Right cardiac atrium (tissue), 5 donors: ENCODE measurements around the gene NME7. TPM values are rescaled to one million over a fixed set of nuclear protein-coding genes. Genes with fewer than 3 reads are reported as not detected.

Source experiments
- ATAC-seq, 2 donors: fragments of 200-7000 bp; cut with Tn5 transposase; one replicate each; pipeline versions ENCODE4 v1.8.0 to v1.9.1; 2020; ENCODE audit warnings: moderate library complexity in 2 of 2, mild to moderate bottlenecking in 1 of 2
- DNase-seq, 3 donors: peaks; one replicate each; pipeline ENCODE4 v3.0.0-alpha.2; 2020
- H3K27ac ChIP-seq: one replicate; pipeline ENCODE4 v1.5.1; 2013; ENCODE audit warnings: mild to moderate bottlenecking, low read length, control low read depth, moderate library complexity
- H3K27me3 ChIP-seq: one replicate; pipeline ENCODE4 v1.6.1; 2013; ENCODE audit not compliant: control insufficient read depth, insufficient read depth
- H3K4me1 ChIP-seq: one replicate; pipeline ENCODE4 v1.6.1; 2013; ENCODE audit warnings: low read length; ENCODE audit not compliant: control insufficient read depth, insufficient read depth
- H3K4me3 ChIP-seq: one replicate; pipeline ENCODE4 v1.5.1; 2013; ENCODE audit warnings: low read length, control low read depth
- H3K9me3 ChIP-seq: one replicate; pipeline ENCODE4 v1.6.1; 2013; ENCODE audit warnings: low read length; ENCODE audit not compliant: control insufficient read depth
- WGBS: extraction: QIAGEN DNeasy Blood & Tissue Kit; methylation state at CpG from one replicate; pipeline ENCODE4 v1.1.7; 2013; 5-methylcytosine and 5-hydroxymethylcytosine counted together
- intact Hi-C, 4 donors: fragments of 100-400 bp; cut with DNase I; formaldehyde crosslinking; loops; one replicate each; pipeline versions ENCODE4 v1.11.0 to v1.14.0; 2022 to 2023
- polyA plus RNA-seq: library from polyadenylated mRNA; stranded (reverse); fragments of 200-250 nt; gene quantifications from one replicate; pipeline ENCODE4 v1.2.3, GENCODE V29; 2013
- total RNA-seq, 4 donors: library from RNA; stranded (reverse); fragmentation: NEBNext Ultra II Directional; extraction: Animal tissue kit (Norgen Biotek cat#: 25700); gene quantifications; one replicate each; pipeline ENCODE4 v1.2.1, GENCODE V29; 2021
- donor health status: healthy with polysubstance abuse.
- donor health status: DM: no; HTN: yes; CAD: no.
- donor health status: DM: no; HTN: no; CAD: no.
- donor health status: DM: no; HTN: yes; CAD: no; lungs with severe emphysema.
- donor health status: DM: yes; HTN: yes; CAD: no.

The NME7 gene
- total and polyA plus RNA-seq, 5 donors = 8.7 to 15.1 (median 9.3) TPM

- ATAC-seq (no peak), DNase-seq (no peak)
- Histone ChIP-seq H3K27me3 (no peaks in the 10 kb centered on the region), H3K4me3 (no peak overlapping the region), H3K4me1 (no peaks in the 10 kb centered on the region), H3K27ac (no peak overlapping the region), H3K9me3 (no peaks in the 10 kb centered on the region)
- intact Hi-C loops = no loop called here
- 65% methylated on average over 3 of the region's 3 CpGs for WGBS
Measured at GRCh38 chr1:169141356-169141755, 226.2 kb downstream of the NME7 start.

GRCh38 chr1:169138866-169139670 lies 228.5 kb downstream of the NME7 start:
- DNase-seq (no peak), ATAC-seq (no peak)
- WGBS = 92% methylated on average over 2 of the region's 2 CpGs
- Histone ChIP-seq H3K27ac (no peak overlapping the region), H3K4me3 (no peak overlapping the region), H3K4me1 (no peaks in the 10 kb centered on the region), H3K27me3 (no peaks in the 10 kb centered on the region), H3K9me3 (no peaks in the 10 kb centered on the region)
- intact Hi-C loops = loop anchor here in 1 of 4 donors (10.0 kb wide), 1 partner anchor 534 kb away; no protein-coding TSS in a partner anchor

GRCh38 chr1:169137357-169137756 lies 230.2 kb downstream of the NME7 start:
- no peaks in the 10 kb centered on the region for H3K27me3 ChIP-seq
- WGBS = 99% methylated on average over 4 of the region's 4 CpGs
- ATAC-seq = peak in 1 of 2 donors; percentile 39
- H3K4me3 ChIP-seq = no peak overlapping the region
- H3K4me1 ChIP-seq = no peaks in the 10 kb centered on the region
- no peak overlapping the region for H3K27ac ChIP-seq
- H3K9me3 ChIP-seq = no peaks in the 10 kb centered on the region
- intact Hi-C loops = loop anchor here in 1 of 4 donors (10.0 kb wide), 1 partner anchor 533 kb away; no protein-coding TSS in a partner anchor
- DNase-seq = no peak

DNA sequence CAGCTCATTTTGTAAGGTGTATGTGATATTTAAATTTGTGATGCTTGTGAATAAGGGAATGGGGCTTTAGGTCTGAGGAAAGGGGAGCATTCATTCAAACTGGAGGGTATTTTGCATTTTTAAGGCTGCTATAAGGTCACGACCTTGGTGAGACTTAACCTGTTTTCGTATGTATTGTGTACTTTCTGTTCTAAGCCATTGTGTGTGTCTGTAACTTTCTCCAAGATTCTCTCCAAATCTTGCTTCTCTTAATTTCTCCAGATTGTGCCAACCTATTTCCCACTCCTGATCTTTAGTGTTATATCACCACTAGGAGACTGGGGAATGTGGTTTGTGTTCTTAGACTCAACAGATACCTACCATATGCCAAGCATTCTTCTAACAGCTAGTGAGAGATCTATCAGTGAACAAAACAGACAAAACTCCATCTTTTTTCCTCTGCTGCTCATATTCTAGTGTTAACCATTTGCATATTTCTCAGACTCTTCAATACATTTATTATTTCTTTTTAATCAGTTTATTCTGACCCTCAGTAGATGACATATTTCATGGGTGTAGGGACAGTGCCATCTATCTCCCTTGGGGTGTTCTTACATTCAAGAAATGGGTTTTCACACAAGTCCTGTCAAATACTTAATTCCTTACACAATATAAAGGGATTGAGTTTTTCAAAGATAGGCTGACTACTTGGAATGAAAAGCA lies 233.6 kb downstream of the NME7 start:
- H3K9me3 ChIP-seq = no peaks in the 10 kb centered on the region
- intact Hi-C loops = loop anchor here in 1 of 4 donors (10.0 kb wide), 1 partner anchor 529 kb away; no protein-coding TSS in a partner anchor
- WGBS = 91% methylated on average over 2 of the region's 2 CpGs
- ATAC-seq (peak in 1 of 2 donors; percentile 30), DNase-seq (no peak)
- no peak overlapping the region for H3K4me3 ChIP-seq
- H3K27me3 ChIP-seq = no peaks in the 10 kb centered on the region
- H3K4me1 ChIP-seq = peaks cover 3% of the 10 kb centered on the region
- H3K27ac ChIP-seq = no peak overlapping the region

GRCh38 chr1:169133228-169133576 lies 234.4 kb downstream of the NME7 start:
- no peaks in the 10 kb centered on the region for H3K9me3 ChIP-seq
- no peak overlapping the region for H3K27ac ChIP-seq
- ATAC-seq (no peak), DNase-seq (no peak)
- 76% methylated on average over 5 of the region's 5 CpGs for WGBS
- H3K4me1 ChIP-seq = peaks cover 3% of the 10 kb centered on the region
- H3K27me3 ChIP-seq = no peaks in the 10 kb centered on the region
- H3K4me3 ChIP-seq = no peak overlapping the region
- intact Hi-C loops = loop anchor here in 1 of 4 donors (10.0 kb wide), 1 partner anchor 528 kb away; no protein-coding TSS in a partner anchor

DNA sequence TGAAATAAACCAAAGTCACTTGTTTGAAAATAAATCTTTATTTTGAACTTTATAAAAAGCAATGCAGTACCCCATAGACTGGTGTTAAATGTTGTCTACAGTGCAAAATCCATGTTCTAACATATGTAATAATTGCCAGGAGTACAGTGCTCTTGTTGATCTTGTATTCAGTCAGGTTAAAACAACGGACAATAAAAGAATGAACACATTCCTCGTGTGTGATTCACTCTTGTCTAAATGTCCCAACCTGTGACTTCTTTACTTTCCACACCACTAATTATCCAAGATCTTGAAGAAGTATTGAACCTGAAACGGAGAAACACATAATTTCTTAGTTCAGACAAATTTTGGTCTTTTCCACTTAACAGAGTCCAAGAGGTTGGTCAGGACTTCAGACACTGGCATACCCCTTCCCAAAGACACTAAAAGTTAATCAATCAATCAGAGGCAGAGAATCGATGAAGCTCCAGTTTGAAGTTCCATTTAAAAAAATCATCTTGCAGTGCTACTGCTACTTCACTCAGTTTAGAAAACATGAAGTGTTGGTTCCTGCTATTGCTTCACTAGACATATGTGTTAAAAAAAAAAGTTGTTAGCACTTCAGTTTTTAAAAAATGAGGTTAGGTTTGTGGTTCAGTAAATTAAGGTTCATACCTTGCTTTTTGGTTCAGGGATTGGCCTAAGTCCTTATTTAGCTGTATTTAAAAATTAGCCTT lies 234.9 kb downstream of the NME7 start:
- 75% methylated on average over 4 of the region's 4 CpGs for WGBS
- no peak overlapping the region for H3K4me3 ChIP-seq
- intact Hi-C loops = loop anchor here in 1 of 4 donors (10.0 kb wide), 1 partner anchor 528 kb away; no protein-coding TSS in a partner anchor
- ATAC-seq (no peak), DNase-seq (no peak)
- H3K27me3 ChIP-seq = no peaks in the 10 kb centered on the region
- H3K4me1 ChIP-seq = peaks cover 3% of the 10 kb centered on the region
- no peaks in the 10 kb centered on the region for H3K9me3 ChIP-seq
- H3K27ac ChIP-seq = no peak overlapping the region

GRCh38 chr1:169130683-169131082 lies 236.9 kb downstream of the NME7 start:
- H3K27ac ChIP-seq = no peak overlapping the region
- ATAC-seq = no peak
- no peak for DNase-seq
- no peaks in the 10 kb centered on the region for H3K27me3 ChIP-seq
- peaks cover 3% of the 10 kb centered on the region for H3K4me1 ChIP-seq
- 94% methylated on average over 4 of the region's 4 CpGs for WGBS
- H3K4me3 ChIP-seq = no peak overlapping the region
- intact Hi-C loops = loop anchor here in 1 of 4 donors (10.0 kb wide), 1 partner anchor 526 kb away; no protein-coding TSS in a partner anchor
- no peaks in the 10 kb centered on the region for H3K9me3 ChIP-seq

DNA sequence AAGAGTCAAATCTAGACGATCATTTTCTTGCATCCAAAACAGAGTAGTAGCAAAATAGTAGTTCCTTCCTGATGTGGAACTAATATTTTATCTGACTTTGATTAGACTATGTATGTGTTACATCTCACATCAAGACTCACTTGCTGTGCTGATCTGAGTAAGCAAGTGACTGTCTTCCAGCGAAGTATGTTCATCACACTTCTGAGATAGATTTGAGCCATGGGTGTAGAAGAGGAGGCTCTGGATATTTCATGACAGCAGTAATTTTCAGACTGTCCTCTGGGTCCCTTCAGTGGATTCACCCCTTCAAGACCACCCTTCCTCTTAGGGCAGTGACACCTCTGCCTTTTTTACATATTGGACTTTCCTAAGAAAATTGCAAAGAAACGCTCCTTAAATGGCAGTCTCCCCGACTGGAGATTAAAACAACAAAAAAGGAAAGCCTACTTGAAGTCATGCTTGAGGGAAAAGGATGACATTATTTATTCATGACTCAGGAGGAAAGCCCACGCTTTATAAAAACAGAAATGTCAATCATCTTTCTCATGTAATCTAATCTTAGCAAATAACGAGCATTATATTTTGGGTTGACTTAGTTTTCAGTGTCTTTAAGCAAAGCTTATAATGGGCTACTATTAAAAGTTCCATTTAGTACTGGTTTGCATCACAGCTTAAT lies 238.3 kb downstream of the NME7 start:
- ATAC-seq (no peak), DNase-seq (no peak)
- no peaks in the 10 kb centered on the region for H3K9me3 ChIP-seq
- H3K4me1 ChIP-seq = peaks cover 3% of the 10 kb centered on the region
- 58% methylated on average over 6 of the region's 6 CpGs for WGBS
- H3K27me3 ChIP-seq = no peaks in the 10 kb centered on the region
- no peak overlapping the region for H3K4me3 ChIP-seq
- intact Hi-C loops = no loop called here
- H3K27ac ChIP-seq = no peak overlapping the region

- no peak overlapping the region for H3K27ac ChIP-seq
- ATAC-seq (no peak), DNase-seq (no peak)
- no peaks in the 10 kb centered on the region for H3K9me3 ChIP-seq
- peaks cover 3% of the 10 kb centered on the region for H3K4me1 ChIP-seq
- WGBS = 87% methylated on average over 2 of the region's 2 CpGs
- H3K4me3 ChIP-seq = no peak overlapping the region
- H3K27me3 ChIP-seq = no peaks in the 10 kb centered on the region
- intact Hi-C loops = no loop called here
Measured at GRCh38 chr1:169128562-169128961, 239.0 kb downstream of the NME7 start.

DNA sequence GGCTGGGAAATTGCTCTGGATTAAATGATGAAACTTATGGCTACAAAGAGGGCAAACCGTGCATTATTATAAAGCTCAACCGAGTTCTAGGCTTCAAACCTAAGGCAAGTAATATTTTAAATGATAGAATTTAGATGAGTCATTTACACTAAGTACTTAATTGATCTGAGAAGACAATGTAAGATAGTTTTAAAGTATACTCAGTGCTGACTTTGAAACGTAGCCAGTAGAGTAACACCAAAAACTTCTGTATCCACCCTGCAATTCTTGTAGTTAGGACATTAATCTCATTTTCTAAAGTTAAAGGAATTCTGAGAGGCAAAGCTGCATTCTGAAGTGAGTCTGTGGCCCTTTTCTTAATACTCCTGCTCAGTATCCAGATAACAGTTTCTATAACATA lies 240.3 kb downstream of the NME7 start:
- H3K4me1 ChIP-seq = peaks cover 3% of the 10 kb centered on the region
- DNase-seq (no peak), ATAC-seq (no peak)
- no peaks in the 10 kb centered on the region for H3K9me3 ChIP-seq
- no peak overlapping the region for H3K27ac ChIP-seq
- H3K4me3 ChIP-seq = no peak overlapping the region
- intact Hi-C loops = no loop called here
- 89% methylated on average over 3 of the region's 3 CpGs for WGBS
- no peaks in the 10 kb centered on the region for H3K27me3 ChIP-seq
